GM19099 (cell line): ENCODE measurements around the gene GABRB1.

Experiments
- POLR2A ChIP-seq: IDR thresholded peaks from 3 replicates; pipeline ENCODE4 v1.6.1; 2011; ENCODE audit warnings: low read depth; ENCODE audit not compliant: insufficient read length; ENCODE audit errors: extremely low read depth

Gene GABRB1

DNA sequence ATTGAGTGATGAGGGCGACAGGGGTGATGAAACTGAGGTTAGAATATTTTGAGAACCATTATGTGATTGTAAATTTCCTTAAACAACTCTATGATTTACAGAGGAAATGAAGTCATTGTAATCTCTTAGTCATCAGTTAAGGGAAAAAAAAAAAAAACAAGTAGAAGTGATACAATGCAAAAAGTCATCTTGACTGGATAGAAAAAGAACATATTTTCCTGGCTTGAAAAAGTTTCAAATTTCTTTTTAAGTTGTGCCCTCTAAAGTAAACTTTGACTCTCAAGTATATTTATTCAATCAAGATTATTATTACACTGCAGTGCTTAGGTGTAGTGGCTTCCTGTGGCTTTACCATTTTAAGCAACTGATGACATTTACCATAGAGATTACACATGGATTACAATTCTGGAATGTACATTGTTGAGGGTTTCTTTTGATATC is 40.6 kb downstream of the GABRB1 start:
- TF ChIP-seq POLR2A = no peak

DNA sequence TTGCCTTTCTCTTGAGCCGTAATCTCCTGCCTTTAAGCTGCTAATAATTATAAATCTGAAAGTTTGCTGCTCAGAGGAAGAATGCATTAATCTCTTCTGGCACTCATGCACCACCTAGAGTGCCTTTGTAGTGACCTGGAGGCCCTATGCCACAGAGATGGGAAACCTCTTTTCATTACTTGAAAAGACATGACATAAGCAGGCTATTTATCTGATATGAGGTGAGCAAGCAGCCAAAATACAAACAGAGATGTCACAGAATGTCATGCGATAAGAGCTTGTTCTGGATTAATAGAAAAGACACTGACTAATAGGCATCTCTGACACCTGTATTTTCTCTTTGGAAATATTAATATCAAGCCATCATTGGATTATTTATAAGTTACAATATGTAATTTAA is 42.3 kb downstream of the GABRB1 start:
- TF ChIP-seq POLR2A = no peak

DNA sequence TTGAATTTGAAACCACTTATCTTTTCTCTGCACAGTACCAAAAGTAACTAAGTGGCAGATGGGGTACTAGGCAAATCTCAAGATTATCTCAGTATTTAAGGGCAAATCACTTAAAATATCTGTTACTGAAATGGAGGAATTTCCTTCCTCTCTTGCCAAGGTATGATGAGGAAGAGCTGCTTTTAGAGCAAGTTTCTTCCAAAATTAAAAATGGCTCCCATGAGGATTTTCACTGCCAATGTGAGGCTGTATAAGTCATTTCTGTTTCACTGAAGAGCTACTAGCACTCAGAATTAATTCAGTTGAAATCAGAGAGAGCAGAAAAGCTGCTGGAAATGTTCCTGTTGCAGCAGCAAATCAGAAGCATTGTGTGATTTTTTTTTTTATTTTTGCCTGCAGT is 43.4 kb downstream of the GABRB1 start:
- no peak for TF ChIP-seq POLR2A

DNA sequence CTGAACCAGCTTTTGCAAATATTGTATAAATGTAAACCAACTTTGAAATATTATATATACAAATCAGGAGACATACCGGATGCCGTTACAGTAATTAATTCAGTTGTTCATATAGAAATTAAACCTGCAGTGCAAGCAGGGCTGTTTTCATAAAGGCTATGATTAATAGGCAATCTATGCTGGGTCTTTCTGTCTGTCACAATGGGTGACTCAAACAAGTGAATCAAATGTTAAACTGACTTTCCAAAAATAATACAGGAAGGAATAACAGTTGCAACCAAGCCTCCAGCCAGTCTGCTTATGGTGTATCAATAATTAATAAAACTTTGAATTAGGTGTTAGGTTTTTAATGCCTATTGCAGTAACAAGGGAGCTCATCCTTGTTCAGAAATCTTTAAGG is 43.9 kb downstream of the GABRB1 start:
- no peak for TF ChIP-seq POLR2A

DNA sequence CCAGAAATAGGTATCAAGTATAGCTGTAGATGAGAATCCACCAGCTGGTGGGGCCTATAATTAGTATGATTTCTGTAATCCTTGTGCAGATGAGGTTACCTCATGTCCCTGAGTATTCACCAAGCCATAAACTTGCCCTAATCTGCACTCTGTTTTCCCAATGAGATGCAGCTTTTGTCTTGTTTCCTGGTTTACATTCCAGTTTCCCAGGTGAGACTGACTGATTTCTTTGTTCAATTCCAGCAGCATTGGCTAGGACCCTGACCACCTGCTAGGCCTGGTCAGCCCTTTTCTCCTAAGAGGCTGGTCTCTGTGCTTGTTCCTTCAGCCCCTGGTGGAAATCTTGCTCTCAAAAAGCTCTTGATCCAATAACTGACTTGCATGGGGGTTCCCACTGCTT is 44.6 kb downstream of the GABRB1 start:
- no peak for TF ChIP-seq POLR2A

DNA sequence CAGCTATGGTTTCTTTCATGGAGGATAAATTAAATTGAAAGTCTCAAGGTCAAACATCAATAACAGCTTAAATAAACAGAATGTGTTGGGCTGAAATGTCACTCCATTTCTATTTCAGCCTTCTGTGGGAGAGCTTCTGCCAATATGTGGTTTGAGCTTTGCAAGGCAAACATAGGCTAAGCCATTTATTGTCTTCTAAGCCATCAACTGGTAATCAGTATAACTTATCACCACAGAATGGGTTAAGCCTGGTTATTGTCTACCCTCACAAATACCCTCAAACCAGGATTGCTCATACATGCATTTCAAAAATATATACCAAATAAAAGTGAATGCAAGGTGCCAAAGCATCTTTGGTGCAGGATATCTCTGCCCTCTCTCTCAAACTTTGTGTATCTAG is 52.7 kb downstream of the GABRB1 start:
- TF ChIP-seq POLR2A = no peak

DNA sequence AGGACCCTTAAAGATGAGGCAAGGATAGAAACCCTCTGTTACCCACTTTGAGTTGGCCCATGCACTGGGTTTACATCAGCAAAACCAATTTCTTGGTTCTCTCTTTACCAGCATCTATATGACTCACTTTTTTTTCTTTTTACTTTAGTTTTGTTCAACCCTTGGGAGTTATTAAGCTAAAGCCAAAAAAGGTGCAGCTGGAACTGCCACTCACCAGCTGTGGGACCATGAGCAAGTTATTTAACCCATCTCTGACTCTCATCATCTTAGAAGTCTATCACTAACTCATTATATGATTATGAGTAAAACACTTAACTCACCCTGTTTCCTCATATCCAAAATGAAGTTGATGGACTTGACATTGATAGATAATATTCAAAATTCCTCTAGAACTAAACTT is 53.4 kb downstream of the GABRB1 start:
- no peak for TF ChIP-seq POLR2A

DNA sequence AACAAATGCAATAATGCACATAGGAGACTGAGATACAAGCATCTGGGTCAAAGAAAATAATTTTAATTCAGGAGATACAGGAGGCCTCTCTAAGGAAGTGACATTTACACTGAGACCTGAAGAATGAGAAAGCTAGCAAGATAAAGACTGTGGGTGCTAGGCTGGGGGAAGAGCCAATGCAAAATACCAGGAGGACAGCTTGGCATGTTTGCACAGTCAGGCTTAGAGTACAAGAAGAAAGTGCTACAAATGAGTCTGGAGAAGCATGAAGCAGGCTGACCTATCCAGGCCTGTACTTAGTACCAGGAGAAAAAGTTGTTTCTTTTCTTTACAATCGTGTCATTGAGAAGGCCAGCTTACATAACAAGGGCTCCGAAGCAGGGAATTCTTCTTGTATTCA is 56.9 kb downstream of the GABRB1 start:
- TF ChIP-seq POLR2A = no peak

DNA sequence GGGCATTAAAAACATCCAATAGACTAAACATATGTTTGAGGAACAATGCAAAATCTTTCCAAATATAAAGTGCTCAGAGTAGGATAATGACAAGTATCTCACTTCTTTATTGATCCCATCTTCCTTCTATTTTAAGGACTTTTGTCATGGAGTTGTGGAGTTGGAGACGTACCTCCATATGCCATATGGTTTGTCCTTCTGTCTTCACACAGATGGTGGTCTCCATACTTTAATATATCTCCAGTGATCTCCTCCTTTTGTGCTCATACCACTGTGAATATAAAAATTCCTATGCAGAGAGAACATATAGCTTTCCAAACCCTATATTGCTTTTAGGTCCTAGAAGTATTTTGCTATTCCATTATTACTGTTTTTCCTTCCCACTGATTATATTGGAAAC is 64.5 kb downstream of the GABRB1 start:
- no peak for TF ChIP-seq POLR2A

DNA sequence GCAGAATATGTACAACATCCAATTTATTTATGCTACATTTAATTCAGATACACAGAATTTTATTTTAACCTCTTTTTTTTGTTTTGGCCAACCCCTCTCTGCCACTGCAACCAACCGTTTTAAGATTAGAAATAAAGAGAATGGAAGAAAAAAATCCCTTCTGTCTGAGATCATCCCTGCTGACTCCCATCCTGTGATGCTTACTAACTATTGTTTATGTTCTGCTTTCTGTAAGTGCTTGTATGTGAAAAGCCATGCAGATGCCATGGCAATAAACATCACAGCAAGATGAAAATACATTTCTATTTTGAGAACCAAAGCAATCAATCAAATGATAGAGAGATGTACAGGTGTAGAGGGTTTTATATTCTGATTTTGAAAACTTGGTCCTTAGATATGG is 70.1 kb downstream of the GABRB1 start:
- TF ChIP-seq POLR2A = no peak

DNA sequence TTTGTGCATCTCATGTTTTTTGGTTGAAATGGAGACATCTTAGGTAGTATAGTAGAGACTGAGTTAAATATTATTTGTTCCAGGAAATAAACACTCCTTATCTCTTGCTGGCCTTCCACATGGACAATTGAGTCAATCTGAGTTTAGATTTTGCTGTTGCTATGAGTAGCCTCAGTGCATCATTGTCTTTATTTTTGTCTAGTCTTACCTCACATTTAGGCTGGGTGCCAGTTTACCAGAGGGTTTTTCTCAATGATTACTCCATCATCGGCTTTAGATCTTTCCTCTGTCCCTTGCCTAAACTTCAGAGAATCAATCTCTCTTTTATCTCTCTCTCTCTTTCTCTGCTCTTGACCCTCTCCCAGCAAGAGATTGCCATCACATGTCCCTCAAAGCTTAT is 73.6 kb downstream of the GABRB1 start:
- TF ChIP-seq POLR2A = no peak

DNA sequence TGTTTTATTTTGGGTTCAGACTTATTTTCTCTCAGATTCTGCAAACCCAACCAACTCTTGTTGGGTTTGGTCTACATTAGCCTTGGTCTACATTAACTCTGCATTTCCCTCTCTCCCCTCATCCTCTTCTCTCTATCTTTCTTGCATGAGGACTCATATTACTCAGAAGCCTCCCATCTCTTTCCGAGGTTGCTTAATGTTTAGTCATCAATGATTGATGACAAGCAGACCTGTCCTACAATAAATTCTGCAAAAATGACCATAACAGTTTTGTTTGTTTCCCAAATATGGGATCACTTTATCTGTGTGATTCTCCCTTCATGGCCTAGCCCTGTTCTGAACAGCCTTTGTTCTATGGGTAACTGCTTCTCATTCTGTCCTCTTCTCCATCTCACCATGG is 75.2 kb downstream of the GABRB1 start:
- TF ChIP-seq POLR2A = no peak

DNA sequence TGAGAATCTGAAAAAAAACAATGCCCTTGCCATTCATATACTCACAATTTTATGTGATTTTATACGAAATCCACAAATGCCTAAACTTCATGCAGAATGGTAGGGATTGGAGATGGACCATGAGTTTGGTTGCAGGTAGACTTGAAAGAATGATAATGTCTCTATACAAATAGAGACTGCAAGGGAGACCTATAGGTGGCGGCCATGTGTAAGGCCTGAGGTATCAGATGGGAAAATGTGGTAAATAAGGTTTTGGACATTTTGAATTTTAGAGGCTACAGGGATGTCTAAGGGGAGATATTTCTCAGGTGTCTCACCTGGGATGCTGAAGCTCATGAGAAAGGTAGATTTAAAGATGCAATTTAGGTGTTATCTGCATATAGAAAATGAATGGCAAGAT is 78.0 kb downstream of the GABRB1 start:
- no peak for TF ChIP-seq POLR2A

DNA sequence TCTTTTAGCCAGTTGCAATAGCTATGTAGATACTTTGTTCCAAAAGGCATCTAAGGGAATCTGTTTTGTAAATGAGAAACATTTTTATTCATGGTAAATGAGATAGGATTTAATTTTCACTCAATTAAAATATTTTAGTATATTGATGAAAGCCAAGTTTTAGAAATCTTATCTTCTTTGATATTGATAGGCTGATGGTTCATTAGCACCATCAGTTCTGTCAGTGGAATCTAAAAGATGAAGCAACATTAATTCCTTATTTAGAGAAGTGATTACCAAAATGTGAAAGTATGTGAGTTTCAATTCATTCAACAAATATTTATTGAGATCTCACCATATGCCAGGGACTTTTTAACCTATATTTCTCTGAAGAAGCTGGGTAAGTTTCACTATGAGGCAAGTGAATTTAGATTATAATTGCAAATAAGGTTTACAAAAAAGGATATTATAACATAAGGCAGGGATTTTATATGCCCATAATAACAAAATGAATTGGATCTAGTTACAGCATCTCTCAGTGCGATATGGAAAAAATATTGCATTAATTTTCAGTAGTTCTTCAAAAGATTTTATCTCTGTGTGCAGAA is 79.3 kb downstream of the GABRB1 start:
- no peak for TF ChIP-seq POLR2A

DNA sequence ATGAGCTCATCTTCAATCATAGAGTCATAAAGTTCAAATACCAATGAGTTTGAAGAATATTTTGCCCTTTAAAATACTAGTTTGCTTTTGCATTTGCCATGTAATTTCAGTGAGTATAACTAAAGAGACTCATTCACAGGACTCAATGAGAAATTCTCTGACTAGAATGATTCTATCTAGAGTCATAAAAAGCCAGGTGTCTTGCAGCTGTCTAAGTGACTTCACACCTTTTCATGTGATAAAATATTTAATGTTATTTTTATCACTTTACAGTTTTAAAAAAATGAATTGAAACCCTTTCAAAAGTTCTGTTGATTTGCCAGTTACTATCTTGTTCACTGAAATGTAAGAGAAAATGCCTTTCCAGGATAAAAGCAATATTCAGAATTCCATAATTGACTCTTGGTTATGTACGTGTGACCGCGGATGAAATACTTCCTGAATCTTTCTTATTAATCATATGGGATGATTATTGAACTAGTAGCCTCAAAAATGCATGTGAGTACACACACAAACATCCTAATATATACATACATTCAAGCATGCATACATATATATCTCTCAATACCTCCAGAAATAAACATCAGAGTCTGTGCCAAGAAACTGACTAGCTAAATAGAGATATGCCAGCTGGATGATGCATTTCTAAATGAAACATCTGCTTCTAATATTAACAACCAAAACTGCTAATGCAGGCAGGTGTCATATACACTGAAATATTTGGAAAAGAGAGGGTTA is 87.0 kb downstream of the GABRB1 start:
- no peak for TF ChIP-seq POLR2A

DNA sequence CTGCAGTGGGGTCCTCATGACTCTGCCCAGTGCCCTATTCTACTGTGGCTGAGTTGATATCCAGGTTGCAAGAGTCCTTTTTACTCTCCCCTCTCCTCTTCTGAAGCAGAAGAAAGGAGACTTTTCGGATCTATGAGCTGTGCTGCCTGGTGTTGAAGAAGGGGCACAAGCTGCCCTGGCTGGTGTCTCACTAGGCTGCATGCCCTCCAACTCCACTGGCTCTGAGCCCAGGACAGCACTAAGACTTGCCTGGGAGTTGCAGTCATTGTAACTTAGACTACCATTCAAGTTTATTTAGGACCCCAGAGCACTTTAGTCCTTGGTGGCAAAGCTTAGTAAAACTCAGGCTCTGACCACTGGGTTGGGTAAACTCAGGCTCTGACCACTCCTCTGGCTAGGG is 89.4 kb downstream of the GABRB1 start:
- no peak for TF ChIP-seq POLR2A

DNA sequence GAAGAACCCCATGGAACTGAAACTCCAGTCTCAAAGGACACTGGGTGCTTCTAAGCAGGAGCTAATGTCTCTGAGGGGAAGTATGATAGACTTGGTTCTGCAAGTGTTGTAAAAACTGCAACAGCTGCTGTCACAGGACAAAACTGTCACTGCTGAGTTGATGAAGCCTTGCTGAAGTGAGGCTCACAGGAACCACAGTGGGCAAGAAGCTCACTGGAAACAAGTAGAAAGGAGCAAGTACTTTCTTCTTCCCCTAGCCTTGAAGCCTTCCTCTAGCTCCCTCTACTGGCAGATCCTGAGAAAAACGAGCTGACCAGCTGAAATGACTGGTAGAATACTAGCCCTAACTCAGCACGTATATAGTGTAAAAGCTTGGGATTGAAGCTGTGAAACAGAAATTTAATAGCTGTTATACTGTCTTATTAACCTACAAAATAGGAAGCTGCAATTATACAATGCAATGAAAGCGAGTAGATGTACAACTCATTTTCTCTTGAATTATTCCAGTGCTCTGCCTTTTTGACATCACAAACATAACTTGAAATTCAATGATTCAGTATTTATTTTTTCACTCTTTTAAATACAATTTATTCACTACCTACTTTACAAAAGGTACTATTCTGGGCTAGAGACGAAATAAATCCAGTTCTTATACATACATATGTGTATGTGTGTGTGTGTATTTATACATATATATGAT is 91.4 kb downstream of the GABRB1 start:
- TF ChIP-seq POLR2A = no peak

DNA sequence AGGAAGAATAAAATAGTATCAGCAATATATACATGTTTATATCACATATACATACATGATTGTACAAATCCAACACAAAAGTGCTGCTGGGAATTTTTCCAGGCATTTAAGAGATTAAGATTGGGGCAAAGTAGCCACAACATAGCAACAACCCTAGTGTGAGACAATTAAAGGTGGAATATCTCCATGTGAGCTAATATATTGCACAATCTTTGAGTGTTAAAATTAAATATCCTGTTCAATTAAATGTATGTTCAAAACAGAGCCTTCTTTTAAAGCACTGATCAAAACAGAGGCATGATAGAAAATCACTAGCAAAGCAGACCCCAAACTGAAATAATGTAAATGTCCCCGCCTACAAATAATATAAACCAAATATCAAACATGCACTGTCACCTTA is 97.6 kb downstream of the GABRB1 start:
- no peak for TF ChIP-seq POLR2A
